GM12874 (cell line): ENCODE data around the gene SLC38A10.

Experiments
- TF ChIP-seq, protein P1 (sequence below): IDR thresholded peaks from 2 replicates; pipeline ENCODE4 v1.5.1; 2011; ENCODE audit warnings: low read depth, mild to moderate bottlenecking, control low read depth, low read length, moderate library complexity; ENCODE audit not compliant: insufficient read depth

The SLC38A10 gene

DNA sequence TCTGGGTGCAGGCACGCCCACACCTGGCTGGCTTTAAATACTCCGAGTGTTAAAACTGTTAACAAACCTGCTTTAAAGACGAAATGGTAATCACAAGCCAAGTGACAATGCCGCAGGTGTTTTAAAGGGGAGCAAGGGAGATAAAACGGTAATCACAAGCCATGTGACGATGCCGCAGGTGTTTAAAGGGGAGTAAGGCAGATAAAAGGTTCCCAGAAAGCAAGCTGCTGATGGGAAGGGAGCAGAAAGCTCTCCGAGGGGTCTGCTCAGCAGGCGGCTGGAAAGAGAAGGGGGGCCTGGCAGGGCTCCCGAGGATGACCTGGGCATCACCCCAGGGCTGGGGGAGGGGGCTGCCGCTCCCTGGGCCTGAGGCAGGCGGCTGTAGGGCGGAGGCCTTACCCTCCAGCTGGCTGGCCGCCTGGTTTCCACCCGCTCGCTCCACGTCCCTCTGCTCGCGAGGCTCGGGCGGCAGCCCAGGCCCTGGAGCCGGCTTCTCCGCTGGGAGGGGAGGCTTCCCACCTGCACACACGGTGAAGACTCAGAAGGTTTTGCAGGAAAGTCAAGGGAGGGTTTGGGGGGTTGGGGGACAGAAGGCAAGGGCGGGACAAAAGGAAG, 43.9 kb downstream of the SLC38A10 start:
- TF ChIP-seq, protein P1, sequence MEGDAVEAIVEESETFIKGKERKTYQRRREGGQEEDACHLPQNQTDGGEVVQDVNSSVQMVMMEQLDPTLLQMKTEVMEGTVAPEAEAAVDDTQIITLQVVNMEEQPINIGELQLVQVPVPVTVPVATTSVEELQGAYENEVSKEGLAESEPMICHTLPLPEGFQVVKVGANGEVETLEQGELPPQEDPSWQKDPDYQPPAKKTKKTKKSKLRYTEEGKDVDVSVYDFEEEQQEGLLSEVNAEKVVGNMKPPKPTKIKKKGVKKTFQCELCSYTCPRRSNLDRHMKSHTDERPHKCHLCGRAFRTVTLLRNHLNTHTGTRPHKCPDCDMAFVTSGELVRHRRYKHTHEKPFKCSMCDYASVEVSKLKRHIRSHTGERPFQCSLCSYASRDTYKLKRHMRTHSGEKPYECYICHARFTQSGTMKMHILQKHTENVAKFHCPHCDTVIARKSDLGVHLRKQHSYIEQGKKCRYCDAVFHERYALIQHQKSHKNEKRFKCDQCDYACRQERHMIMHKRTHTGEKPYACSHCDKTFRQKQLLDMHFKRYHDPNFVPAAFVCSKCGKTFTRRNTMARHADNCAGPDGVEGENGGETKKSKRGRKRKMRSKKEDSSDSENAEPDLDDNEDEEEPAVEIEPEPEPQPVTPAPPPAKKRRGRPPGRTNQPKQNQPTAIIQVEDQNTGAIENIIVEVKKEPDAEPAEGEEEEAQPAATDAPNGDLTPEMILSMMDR = no peak

DNA sequence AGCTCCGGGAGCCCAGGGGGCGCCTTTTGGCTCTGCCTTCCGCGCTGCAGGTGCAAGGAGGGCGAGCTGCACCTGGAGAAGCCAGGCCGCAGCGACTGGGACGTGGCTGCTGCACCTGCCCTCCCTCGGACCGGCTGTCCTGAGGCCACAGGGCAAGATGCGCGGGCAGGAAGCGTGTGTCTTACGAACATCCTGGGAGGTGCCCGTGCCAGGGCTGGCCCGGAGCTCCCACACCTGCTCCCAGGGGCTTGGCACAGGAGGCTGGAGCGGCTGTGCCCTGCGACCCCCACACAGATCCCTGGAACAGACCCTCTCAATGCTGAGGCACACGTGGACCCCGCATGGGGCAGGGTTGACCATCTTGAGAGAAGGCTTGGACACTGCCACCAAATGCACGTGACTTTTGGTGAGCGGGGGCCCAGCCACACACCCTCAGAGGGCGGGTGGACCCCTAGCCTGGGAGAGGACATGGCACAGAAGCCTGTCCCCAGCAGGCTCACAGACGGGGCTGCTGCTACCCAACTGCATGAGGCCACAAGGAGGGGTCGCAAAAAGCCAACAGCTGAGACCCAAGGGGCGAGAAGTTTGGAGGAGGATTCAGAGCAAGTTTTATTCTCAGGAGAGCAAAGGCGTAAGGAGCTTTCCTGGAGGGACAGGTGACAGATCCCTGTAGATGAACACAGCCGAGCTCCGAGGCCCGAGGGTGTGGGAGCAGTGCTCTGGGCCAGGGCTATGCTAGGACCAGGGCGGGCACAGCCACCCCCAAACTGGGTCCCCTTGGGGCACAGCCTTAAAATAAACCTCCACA, 44.6 kb downstream of the SLC38A10 start:
- TF ChIP-seq, protein P1 = no peak

DNA sequence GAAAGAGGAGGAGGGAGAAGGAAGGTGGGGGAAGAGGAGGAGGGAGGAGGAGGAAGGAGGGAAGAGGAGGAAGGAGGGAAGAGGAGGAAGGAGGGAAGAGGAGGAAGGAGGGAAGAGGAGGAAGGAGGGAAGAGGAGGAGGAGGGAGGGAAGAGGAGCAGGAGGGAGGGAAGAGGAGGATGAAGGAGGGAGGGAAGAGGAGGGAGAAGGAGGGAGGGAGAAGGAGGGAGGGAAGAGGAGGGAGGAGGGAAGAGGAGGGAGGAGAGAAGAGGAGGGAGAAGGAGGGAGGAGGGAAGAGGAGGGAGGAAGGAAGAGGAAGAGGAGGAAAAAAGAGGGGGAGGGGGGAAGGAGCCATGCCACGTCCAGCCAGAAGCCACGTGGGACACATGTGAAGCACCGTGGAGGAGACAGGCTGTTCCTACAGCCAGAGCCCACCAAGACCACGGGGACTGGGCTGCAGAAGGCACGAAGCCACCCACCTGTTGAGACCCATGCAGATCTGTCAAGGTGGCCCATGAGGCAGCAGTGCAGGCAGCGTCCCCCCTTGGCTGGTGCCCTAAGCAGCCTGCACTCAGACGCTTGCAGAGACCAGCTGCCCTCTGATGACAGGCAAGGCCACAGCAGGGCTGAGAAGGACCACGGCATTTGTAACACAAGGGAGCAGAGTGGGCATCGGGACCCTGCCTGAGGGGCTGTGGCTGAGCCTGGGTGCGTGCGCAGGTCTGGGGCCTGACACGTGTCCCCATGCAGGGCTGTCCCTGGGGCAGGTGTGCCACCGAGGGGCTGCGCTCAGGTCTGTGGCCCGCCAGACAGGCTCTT, 45.7 kb downstream of the SLC38A10 start:
- TF ChIP-seq, protein P1 = no peak

DNA sequence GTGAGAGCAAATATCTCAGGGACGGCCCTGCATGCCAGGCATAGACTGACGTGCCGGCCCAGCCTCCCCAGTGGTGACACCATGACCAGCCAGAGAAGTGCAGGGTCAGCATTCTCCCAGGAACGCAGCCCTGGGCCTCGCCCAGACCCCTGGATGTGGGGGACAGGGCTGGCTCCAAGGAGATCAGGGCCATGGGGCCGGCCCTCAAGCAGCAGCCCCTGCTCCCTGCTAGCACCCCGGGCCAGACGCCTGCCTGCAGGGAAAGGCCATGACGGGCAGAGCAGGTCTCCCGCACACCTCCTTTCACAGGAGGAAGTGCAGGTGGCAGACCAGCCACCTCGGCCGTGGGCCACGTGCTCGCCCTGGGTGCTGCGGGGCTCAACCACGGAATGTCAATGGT, 46.5 kb downstream of the SLC38A10 start:
- TF ChIP-seq, protein P1 = no peak

DNA sequence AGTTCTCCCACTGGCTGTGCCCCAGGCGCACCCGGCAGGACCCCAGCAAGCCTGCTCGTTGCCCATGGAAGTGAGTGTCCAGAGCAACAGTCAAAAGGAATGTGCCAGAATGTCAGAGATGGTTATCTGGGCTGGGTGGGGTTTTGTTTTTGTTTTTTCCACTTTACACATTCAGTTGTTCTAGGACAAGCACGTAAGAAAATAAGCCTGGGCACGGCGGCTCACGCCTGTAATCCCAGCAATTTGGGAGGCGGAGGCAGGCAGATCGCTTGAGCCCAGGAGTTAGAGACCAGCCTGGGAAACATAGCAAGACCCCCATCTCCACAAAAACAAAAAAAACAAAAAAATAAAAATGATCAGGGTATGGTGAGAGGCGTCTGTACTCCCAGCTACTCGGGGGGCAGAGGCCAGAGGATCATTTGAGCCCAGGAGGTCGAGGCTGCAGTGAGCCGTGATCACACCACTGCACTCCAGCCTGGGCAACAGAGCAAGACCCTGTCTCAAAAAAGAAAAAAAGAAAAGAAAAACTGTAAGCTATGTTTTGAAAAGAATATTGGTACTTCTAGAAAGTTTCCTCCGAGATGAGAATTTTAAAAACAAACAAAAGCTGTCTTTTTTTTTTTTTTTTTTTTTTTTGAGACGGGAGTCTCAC, 47.6 kb downstream of the SLC38A10 start:
- TF ChIP-seq, protein P1 = no peak

DNA sequence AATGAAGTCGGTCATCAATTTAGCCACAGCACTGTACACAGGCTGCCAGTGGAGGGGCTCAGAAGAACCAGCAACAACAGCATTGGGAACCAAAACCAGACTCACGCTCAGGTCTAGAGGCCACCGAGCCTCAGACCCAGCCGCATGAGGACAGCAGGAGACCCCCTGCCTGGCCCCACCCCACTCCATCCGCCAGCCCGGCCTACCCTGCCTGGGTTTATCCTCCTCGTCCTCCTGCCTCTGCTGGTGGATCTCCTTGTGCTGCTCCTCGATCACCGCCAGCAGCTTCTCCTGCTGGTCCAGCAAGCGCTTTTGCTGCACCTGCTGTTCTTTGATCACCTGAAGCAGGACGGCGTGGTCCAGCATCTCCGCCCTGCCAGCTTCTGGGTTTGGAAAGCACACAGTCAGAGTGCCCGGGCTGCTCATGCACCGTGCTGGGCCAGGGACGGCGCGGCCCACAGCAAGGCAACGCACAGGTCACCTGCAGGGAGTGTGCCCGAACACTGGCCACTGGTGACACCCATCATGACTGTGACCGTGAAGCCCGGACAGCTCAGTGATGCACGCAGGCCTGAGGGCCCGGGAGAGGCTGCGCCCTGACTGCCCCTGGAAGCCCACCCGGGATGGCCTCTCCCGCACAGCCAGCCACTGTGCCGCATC, 48.3 kb downstream of the SLC38A10 start:
- TF ChIP-seq, protein P1 = no peak
